Motor neuron (in vitro differentiated cells): ENCODE data around the gene DHRS12. TPM values are rescaled to one million over a fixed set of nuclear protein-coding genes. Genes with fewer than 3 reads are reported as not detected.
"Not testable (repeated sequence)": the region's sequence is repeated elsewhere in the genome, so short reads cannot be mapped to it uniquely, and the experiment has no call there.

Experiments
- ATAC-seq, 8 experiments: fragments of 200-7000 bp; cut with Tn5 transposase; replicated peaks in 6 of 8; 2 replicates each; pipeline ENCODE4 v1.8.0; 2021; ENCODE audit warnings: mild to moderate bottlenecking in 8 of 8, moderate library complexity in 8 of 8
- H3K27ac ChIP-seq, 2 donors: fragments of 250-450 bp; sonication (Bioruptor Pico); 2 replicates each; pipeline ENCODE4 v1.9.0; 2021; ENCODE audit warnings: antibody characterized with exemption in 2 of 2, mild to moderate bottlenecking in 2 of 2, moderate library complexity in 1 of 2
- H3K4me1 ChIP-seq, 2 donors: fragments of 250-450 bp; sonication (Bioruptor Pico); replicated peaks in 1 of 2; 2 replicates each; pipeline ENCODE4 v1.6.1; 2021; ENCODE audit warnings: antibody characterized with exemption in 2 of 2, mild to moderate bottlenecking in 2 of 2, moderate library complexity in 1 of 2
- H3K4me3 ChIP-seq, 5 donors: fragments of 250-450 bp; sonication (Bioruptor Pico); 2 replicates each; pipeline ENCODE4 v1.9.0; 2021; ENCODE audit warnings: antibody characterized with exemption in 5 of 5, mild to moderate bottlenecking in 5 of 5, moderate library complexity in 4 of 5
- WGBS, 10 experiments: fragments of 450-650 bp; shearing (Covaris generic); methylation state at CpG; one replicate each; pipeline ENCODE4 v1.0.0; 2022; 5-methylcytosine and 5-hydroxymethylcytosine counted together
- in situ Hi-C, 9 experiments: fragments of 400-800 bp; cut with MboI; loops; one replicate each; pipeline ENCODE4 v1.15.0; 2021; ENCODE audit warnings: low sequenced_read_pairs in 9 of 9, low pct_unique_long_range_greater_than_20kb in 2 of 9; ENCODE audit not compliant: unreplicated experiment in 9 of 9
- total RNA-seq, 8 experiments: library from RNA; unstranded; fragments of 300-600 nt; gene quantifications; 2 replicates each; pipeline versions ENCODE4 v1.2.3 to v1.2.4, GENCODE V29; 2022

Gene DHRS12
- total RNA-seq, 8 experiments from 2014 or later: 3.5 to 8.9 (median 5.2) TPM

GRCh38 chr13:51825165-51825592 lies 21.2 kb upstream of the DHRS12 start:
- no peak overlapping the region for H3K27ac ChIP-seq
- in situ Hi-C loops: loop anchor here in 2 of 9 experiments (10.0 to 25.0 kb wide), 2 partner anchors 287 to 310 kb away; no protein-coding TSS in a partner anchor
- ATAC-seq: no peak
- H3K4me1 ChIP-seq: peaks cover 0 to 2% of the 10 kb centered on the region in 2 donors
- H3K4me3 ChIP-seq: no peak overlapping the region
- 0 to 73% (median 58%) methylated on average over 1 to 2 of the region's 2 CpGs; no CpG with 5 or more reads in 2 of the 10 experiments for WGBS, 10 experiments

GRCh38 chr13:51824712-51825111 lies 20.7 kb upstream of the DHRS12 start:
- in situ Hi-C loops: loop anchor here in 5 of 9 experiments (10.0 to 25.0 kb wide), 3 partner anchors 288 to 313 kb away; partner anchors contain the start of gene NEK5 (in 3 of the 5)
- not testable (repeated sequence) for H3K27ac ChIP-seq, H3K4me1 ChIP-seq, ATAC-seq, H3K4me3 ChIP-seq
- 60 to 100% (median 84%) methylated on average over 1 to 9 of the region's 11 CpGs; no CpG with 5 or more reads in 1 of the 10 experiments for WGBS, 10 experiments

GRCh38 chr13:51823863-51824262 lies 19.9 kb upstream of the DHRS12 start:
- in situ Hi-C loops: loop anchor here in 4 of 9 experiments (10.0 to 25.0 kb wide), 2 partner anchors 311 to 313 kb away; partner anchors contain the start of gene NEK5 (in 3 of the 4)
- Histone ChIP-seq H3K4me1 (peaks cover 0 to 2% of the 10 kb centered on the region in 2 donors), H3K4me3 (no peak overlapping the region), H3K27ac (no peak overlapping the region)
- 10 to 93% (median 43%) methylated on average over 1 to 2 of the region's 2 CpGs; no CpG with 5 or more reads in 1 of the 10 experiments for WGBS, 10 experiments
- ATAC-seq: no peak

GRCh38 chr13:51823359-51823758 lies 19.4 kb upstream of the DHRS12 start:
- WGBS, 10 experiments: 50 to 100% (median 100%) methylated on average over 1 to 2 of the region's 2 CpGs; no CpG with 5 or more reads in 3 of the 10 experiments
- H3K4me3 ChIP-seq: no peak overlapping the region
- in situ Hi-C loops: loop anchor here in 4 of 9 experiments (10.0 to 25.0 kb wide), 2 partner anchors 311 to 314 kb away; partner anchors contain the start of gene NEK5 (in 3 of the 4)
- no peak overlapping the region for H3K27ac ChIP-seq
- peaks cover 0 to 2% of the 10 kb centered on the region in 2 donors for H3K4me1 ChIP-seq
- no peak for ATAC-seq

GRCh38 chr13:51822106-51822815 lies 18.3 kb upstream of the DHRS12 start:
- Histone ChIP-seq H3K4me3 (no peak overlapping the region), H3K27ac (no peak overlapping the region), H3K4me1 (peaks cover 0 to 2% of the 10 kb centered on the region in 2 donors)
- WGBS, 10 experiments: 50 to 100% (median 88%) methylated on average over 1 to 12 of the region's 13 CpGs; no CpG with 5 or more reads in 2 of the 10 experiments
- no peak for ATAC-seq
- in situ Hi-C loops: loop anchor here in 4 of 9 experiments (10.0 to 25.0 kb wide), 2 partner anchors 313 to 315 kb away; partner anchors contain the start of gene NEK5 (in 3 of the 4)

- no peak for ATAC-seq
- H3K4me3 ChIP-seq: no peak overlapping the region
- in situ Hi-C loops: loop anchor here in 4 of 9 experiments (10.0 to 25.0 kb wide), 2 partner anchors 313 to 316 kb away; partner anchors contain the start of gene NEK5 (in 3 of the 4)
- no peak overlapping the region for H3K27ac ChIP-seq
- WGBS, 10 experiments: 0 to 100% (median 67%) methylated on average over 1 to 2 of the region's 2 CpGs; no CpG with 5 or more reads in 3 of the 10 experiments
- H3K4me1 ChIP-seq: peaks cover 0 to 2% of the 10 kb centered on the region in 2 donors
Measured at GRCh38 chr13:51821606-51822005, 17.6 kb upstream of the DHRS12 start.

GRCh38 chr13:51820016-51820597 lies 16.1 kb upstream of the DHRS12 start:
- no peak overlapping the region for H3K4me3 ChIP-seq
- ATAC-seq: no peak
- peaks cover 0 to 7% of the 10 kb centered on the region in 2 donors for H3K4me1 ChIP-seq
- 37 to 93% (median 69%) methylated on average over 1 to 4 of the region's 4 CpGs; no CpG with 5 or more reads in 1 of the 10 experiments for WGBS, 10 experiments
- no peak overlapping the region for H3K27ac ChIP-seq
- in situ Hi-C loops: loop anchor here in 4 of 9 experiments (10.0 to 25.0 kb wide), 2 partner anchors 315 to 317 kb away; partner anchors contain the start of gene NEK5 (in 3 of the 4)

- Histone ChIP-seq H3K4me1 (peaks cover 0 to 4% of the 10 kb centered on the region in 2 donors), H3K27ac (no peak overlapping the region), H3K4me3 (no peak overlapping the region)
- 40 to 100% (median 83%) methylated on average over 1 to 3 of the region's 3 CpGs; no CpG with 5 or more reads in 5 of the 10 experiments for WGBS, 10 experiments
- in situ Hi-C loops: loop anchor here in 3 of 9 experiments (25.0 kb wide), 1 partner anchor 318 kb away; the partner anchor contains the start of gene NEK5 (in 3 of the 3)
- ATAC-seq: no peak
Measured at GRCh38 chr13:51819544-51819943, 15.6 kb upstream of the DHRS12 start.

- H3K4me3 ChIP-seq: no peak overlapping the region
- H3K4me1 ChIP-seq: peaks cover 0 to 4% of the 10 kb centered on the region in 2 donors
- H3K27ac ChIP-seq: no peak overlapping the region
- WGBS, 10 experiments: 31 to 100% (median 82%) methylated on average over 2 to 6 of the region's 9 CpGs; no CpG with 5 or more reads in 2 of the 10 experiments
- in situ Hi-C loops: loop anchor here in 3 of 9 experiments (25.0 kb wide), 1 partner anchor 318 kb away; the partner anchor contains the start of gene NEK5 (in 3 of the 3)
- peak in 3 of 8 experiments; percentile 25 to 83 (median 66) for ATAC-seq
Measured at GRCh38 chr13:51818781-51819511, 15.0 kb upstream of the DHRS12 start.

GRCh38 chr13:51818276-51818675 lies 14.3 kb upstream of the DHRS12 start:
- H3K4me1 ChIP-seq: peaks cover 0 to 4% of the 10 kb centered on the region in 2 donors
- WGBS, 10 experiments: 47 to 100% (median 95%) methylated on average over 1 to 4 of the region's 4 CpGs; no CpG with 5 or more reads in 3 of the 10 experiments
- no peak for ATAC-seq
- no peak overlapping the region for H3K4me3 ChIP-seq
- in situ Hi-C loops: loop anchor here in 3 of 9 experiments (25.0 kb wide), 1 partner anchor 319 kb away; the partner anchor contains the start of gene NEK5 (in 3 of the 3)
- no peak overlapping the region for H3K27ac ChIP-seq

GRCh38 chr13:51817717-51818116 lies 13.8 kb upstream of the DHRS12 start:
- WGBS, 10 experiments: 52 to 80% (median 78%) methylated on average over 1 to 7 of the region's 8 CpGs; no CpG with 5 or more reads in 6 of the 10 experiments
- in situ Hi-C loops: loop anchor here in 3 of 9 experiments (25.0 kb wide), 1 partner anchor 320 kb away; the partner anchor contains the start of gene NEK5 (in 3 of the 3)
- Histone ChIP-seq H3K4me3 (no peak overlapping the region), H3K27ac (no peak overlapping the region), H3K4me1 (peaks cover 0 to 4% of the 10 kb centered on the region in 2 donors)
- no peak for ATAC-seq
